ENCODE measurements around the gene SPATA33. TPM values are rescaled to one million over a fixed set of nuclear protein-coding genes. Genes with fewer than 3 reads are reported as not detected.

Gene SPATA33
- total and polyA plus RNA-seq, 10 of the 15 experiments (the other 5 are each of a cell fraction or from before 2014, with no cell fraction given): 1.1 to 15.8 (median 7.6) TPM

- in situ Hi-C loops (cut with MboI): loop anchor here (10.0 kb wide), 1 partner anchor 86 kb away; no protein-coding TSS in a partner anchor
Observed at GRCh38 chr16:89708481-89708931, 50.9 kb downstream of the SPATA33 start.

More at GRCh38 chr16:89708481-89708931, 50.9 kb downstream of the SPATA33 start:
- RAD21 ChIA-PET (ENCODE audit: unreplicated experiment): interaction anchor here (1.7 kb wide), 1 partner anchor 86 kb away, joined by 4 read pairs; no protein-coding TSS in a partner anchor
- ATAC-seq (no peak), DNase-seq (ENCODE audit: low read depth, low spot score) (no peak), FAIRE-seq (no peak)
- peaks cover 7% of the 10 kb centered on the region for H3K79me2 ChIP-seq (ENCODE audit: control insufficient read depth, insufficient read depth, low read length)
- TF ChIP-seq EGR1 (IDR thresholded peaks at IDR 0.05; ENCODE audit: borderline replicate concordance in 1 of 2, low read depth in 2 of 2, low read length in 2 of 2): no peak
- TF ChIP-seq SIX5 (IDR thresholded peaks at IDR 0.05; ENCODE audit: low read depth, low read length, severe bottlenecking): no peak
- no peak for TF ChIP-seq BMI1 (IDR thresholded peaks at IDR 0.05; ENCODE audit: borderline replicate concordance)
- TF ChIP-seq IRF4 (IDR thresholded peaks at IDR 0.05; ENCODE audit: low read depth, low read length): no peak
- TF ChIP-seq POU2F2 (IDR thresholded peaks at IDR 0.05; ENCODE audit: borderline replicate concordance, low read depth, low read length): no peak
- TF ChIP-seq RBBP5 (conservative IDR thresholded peaks at IDR 0.05): no peak
- no peak for TF ChIP-seq MEF2A (IDR thresholded peaks at IDR 0.05; ENCODE audit: insufficient read depth, low read depth, low read length)
- no peak for TF ChIP-seq E4F1 (IDR thresholded peaks at IDR 0.05; ENCODE audit: borderline replicate concordance, partially characterized antibody)
- BruUV-seq (replicated peaks): no TSS peak
- H3K4me2 ChIP-seq (ENCODE audit: control insufficient read depth, insufficient read depth): no peak overlapping the region
- no peaks in the 10 kb centered on the region for H3K27me3 ChIP-seq (replicated peaks in 1 of 2; ENCODE audit: control insufficient read depth in 2 of 2, insufficient read depth in 2 of 2, low read length in 1 of 2)
- no peaks in the 10 kb centered on the region for H4K20me1 ChIP-seq (ENCODE audit: control insufficient read depth, insufficient read depth)
- CTCF ChIA-PET: interaction anchor here (1.0 to 5.4 kb wide), 3 partner anchors 84 to 201 kb away, joined by 3 to 119 read pairs (median 82); no protein-coding TSS in a partner anchor
- 72% methylated on average over 16 of the region's 19 CpGs for WGBS (ENCODE audit: insufficient coverage, insufficient replicate concordance, low lambda C conversion rate, missing lambda C conversion rate)
- no peaks in the 10 kb centered on the region for H3K36me3 ChIP-seq (ENCODE audit: control insufficient read depth in 2 of 2, insufficient read depth in 2 of 2, low read length in 1 of 2)
- no peak overlapping the region for H3K9ac ChIP-seq (ENCODE audit: control insufficient read depth, insufficient read depth, low read length)
- H3K4me3 ChIP-seq: no peak overlapping the region
- intact Hi-C loops (cut with micrococcal nuclease; ENCODE audit: unreplicated experiment): loop anchor here (10.0 kb wide), 1 partner anchor 206 kb away; the partner anchor contains the start of gene MC1R
- no peaks in the 10 kb centered on the region for H3K9me3 ChIP-seq (replicated peaks; ENCODE audit: control insufficient read depth, insufficient read depth, low read length)
- H3K4me1 ChIP-seq (ENCODE audit: control insufficient read depth, insufficient read depth, low read length): no peaks in the 10 kb centered on the region
- no peak overlapping the region for H2AFZ ChIP-seq (ENCODE audit: control insufficient read depth, low read depth, low read length)
- POLR2A ChIA-PET: interaction anchor here (0.5 to 1.1 kb wide), 2 partner anchors 42 to 370 kb away, joined by 3 to 7 read pairs; no protein-coding TSS in a partner anchor
- SMC1A ChIA-PET (ENCODE audit: uncharacterized antibody, unreplicated experiment): interaction anchor here (4.7 kb wide), 1 partner anchor 152 kb away, joined by 44 read pairs; no protein-coding TSS in a partner anchor
- H3K27ac ChIP-seq (ENCODE audit: control insufficient read depth, insufficient read depth): no peak overlapping the region

All from GM12878 (cell line).